GM18868 (cell line): ENCODE results near the gene ANKK1.

Experiments
- ATAC-seq: cut with Tn5 transposase; IDR thresholded peaks from one replicate; pipeline ENCODE4 v1.9.1; 2021; ENCODE audit warnings: mild to moderate bottlenecking, moderate library complexity; ENCODE audit not compliant: unreplicated experiment

The ANKK1 gene

GRCh38 chr11:113387605-113388211 is at the start of gene ANKK1:
TSS of gene ANKK1 (plus strand) at chr11:113387779. CDS start at chr11:113387885, 106 bp downstream.
- ATAC-seq: no peak

- ATAC-seq: no peak
These were observed 48.8 kb upstream of the ANKK1 start for GRCh38 chr11:113338730-113339129.

DNA sequence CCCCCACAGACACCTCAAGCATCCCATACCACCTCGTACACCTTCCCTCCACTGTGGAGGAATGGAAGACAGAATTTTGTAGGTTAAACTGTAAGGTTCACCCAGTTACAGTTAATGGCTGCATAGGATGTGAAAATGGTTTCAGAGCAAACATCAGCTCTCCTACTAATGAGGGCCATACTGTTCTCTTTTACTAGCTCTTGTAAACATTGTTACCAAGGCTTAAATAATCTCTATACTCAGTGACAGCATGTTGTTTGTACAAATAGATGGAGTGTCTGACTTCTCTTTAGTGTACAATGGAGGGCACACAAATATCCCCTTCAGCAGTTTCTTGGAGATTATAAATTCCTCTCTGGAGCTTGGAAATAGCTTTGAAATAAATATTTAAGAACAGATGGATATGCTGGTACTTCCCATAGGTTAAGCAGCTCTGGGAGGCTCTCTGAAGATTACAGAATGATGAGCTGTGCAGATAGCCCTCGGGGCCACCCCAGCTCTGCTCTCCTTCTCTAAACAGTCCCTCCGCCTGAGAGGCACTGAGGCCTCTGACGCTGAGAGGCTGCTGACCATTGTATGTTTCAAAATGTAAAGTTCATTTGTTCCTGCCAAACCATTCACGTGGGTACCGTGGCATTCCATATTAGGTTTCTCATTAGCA is 47.5 kb upstream of the ANKK1 start:
- no peak for ATAC-seq

- no peak for ATAC-seq
These were observed 46.0 kb upstream of the ANKK1 start for GRCh38 chr11:113341388-113342165.

GRCh38 chr11:113345978-113346377 is 41.6 kb upstream of the ANKK1 start:
- no peak for ATAC-seq

DNA sequence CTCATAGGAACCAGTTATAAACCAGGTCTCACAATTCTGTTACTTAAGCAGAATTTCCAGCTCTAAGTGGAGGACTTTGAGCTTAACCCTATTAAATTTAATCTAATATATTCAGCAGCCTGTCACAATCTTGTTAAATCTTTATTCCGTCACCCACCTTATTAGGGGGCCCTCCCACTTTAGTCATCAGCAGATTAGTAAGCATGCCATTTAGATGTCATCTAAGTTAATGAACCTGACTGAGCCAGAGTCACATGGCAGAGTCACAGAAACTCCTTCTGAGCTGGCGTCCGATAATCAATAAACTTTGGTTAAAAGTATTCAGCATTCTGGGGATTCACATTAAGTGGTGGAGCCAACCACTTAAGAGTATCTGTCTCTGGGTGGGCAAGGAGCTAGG is 38.1 kb upstream of the ANKK1 start:
- ATAC-seq: no peak

- no peak for ATAC-seq
These were observed 37.1 kb upstream of the ANKK1 start for GRCh38 chr11:113350336-113351067.

- no peak for ATAC-seq
These were observed 36.5 kb upstream of the ANKK1 start for GRCh38 chr11:113351068-113351450.

DNA sequence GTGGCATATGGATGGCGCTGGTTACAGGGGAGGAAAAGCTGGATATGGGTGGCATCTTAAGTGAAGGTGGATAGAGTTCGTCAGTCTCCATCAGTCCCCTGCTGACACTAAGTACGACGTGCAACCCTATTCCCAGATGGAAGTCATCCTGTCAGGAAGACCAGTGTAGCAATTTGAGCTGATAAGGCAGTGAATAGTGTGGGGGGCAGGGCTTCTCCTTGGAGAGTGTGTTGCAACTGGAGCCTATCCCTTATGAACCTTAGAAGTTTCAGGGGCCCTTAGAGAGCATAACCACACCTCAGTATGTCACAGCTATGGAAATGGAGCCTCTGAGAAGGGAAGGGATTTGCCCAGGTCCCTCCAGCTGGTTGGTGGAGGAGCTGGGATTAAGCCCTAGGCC is 36.1 kb upstream of the ANKK1 start:
- no peak for ATAC-seq

GRCh38 chr11:113356203-113356602 is 31.4 kb upstream of the ANKK1 start:
- ATAC-seq: no peak

GRCh38 chr11:113363406-113363805 is 24.2 kb upstream of the ANKK1 start:
- ATAC-seq: peak; percentile 42

- ATAC-seq: peak; percentile 90
These were observed 23.5 kb upstream of the ANKK1 start for GRCh38 chr11:113363996-113364641.

DNA sequence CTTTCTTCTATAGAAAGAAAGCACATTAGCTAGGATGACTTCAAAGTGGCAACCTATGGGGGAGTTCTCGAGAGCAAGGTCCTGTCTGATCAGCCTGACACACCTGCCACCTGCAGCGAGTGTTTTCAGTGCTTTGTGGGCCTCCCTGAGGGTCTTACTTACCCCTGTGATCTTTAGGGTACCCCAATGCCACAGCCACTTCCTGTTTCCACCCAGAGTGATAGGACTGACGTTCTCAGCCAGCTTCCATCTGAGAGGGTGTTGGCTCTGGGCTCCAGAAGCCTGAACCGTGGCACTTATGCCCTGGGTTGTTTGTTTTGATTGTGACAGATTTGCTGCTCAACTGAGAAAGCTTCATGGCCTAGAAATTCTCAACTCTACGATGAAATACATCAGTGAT is 21.7 kb upstream of the ANKK1 start:
- no peak for ATAC-seq

DNA sequence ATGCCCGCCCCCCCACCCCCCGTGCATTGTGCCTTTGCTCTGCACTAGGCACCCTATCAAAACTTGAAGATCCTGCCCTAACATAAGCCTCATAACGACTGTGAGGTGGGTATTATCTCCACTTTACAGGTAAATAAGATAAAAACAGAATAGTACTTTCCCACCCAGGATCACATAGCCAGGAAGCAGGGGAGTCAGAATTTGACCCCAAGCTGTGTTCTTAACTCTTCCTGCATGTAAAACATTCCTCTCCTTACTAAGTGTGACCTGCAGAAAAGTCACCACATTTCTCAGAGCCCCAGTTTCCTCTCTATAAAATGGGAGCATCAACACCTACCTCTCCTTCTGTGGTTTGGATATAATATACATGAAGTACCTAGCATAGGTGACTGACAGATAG is 18.2 kb upstream of the ANKK1 start:
- ATAC-seq: no peak

DNA sequence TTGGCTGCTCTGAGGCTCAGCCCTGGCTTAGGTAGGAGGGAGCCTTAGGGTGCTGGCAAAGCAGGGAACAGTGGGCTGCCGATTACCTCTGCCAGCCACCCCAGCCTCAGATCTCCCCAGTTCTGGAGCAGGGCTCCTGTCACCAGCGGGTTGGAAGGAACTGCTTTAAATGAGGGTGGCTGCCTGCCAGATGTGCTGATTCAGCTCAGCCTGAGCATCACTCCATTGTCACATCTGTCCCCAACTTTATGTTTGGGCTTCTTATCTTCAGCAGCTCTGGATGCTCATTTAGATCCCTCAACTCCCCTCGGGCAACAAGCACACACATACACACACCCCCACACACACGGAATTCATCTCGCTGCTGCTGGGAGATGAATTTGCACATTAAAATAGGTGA is 16.9 kb upstream of the ANKK1 start:
- ATAC-seq: no peak

DNA sequence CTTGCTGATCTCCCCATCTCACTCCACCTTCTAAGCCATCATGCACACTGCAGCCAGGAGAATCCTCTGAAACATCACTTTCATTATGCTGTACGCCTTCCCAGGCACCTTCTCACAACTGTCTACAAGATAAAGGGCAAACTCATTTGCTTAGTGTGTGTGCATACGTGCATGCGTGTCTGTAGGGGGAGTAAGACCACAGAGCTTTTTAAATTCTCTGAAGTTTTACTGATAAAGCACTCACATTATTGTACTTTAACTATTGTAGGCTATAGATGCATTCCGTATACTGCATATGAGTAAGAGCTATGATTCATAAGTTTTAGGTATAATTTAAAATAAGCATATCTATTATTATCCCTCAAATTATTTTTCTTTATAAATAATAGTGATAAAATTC is 15.3 kb upstream of the ANKK1 start:
- no peak for ATAC-seq

DNA sequence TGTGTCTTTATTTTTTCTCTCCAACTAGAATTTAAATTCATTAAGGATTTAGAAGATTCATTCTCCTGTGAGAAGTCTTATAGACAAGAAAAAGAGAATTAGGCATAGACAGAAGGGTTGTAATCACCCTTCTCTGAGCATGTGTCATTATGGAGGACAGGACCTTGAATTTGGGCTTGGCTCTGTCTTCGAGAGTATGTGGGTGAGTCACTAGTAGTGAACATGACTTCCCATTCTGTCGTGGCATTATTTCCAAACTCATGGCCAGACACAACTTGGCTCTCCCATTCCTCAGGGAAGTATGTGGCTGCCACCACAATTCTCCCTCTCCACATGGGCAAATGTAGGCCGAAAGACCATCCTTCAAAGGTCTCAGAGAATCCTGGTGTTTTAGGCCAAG is 14.3 kb upstream of the ANKK1 start:
- no peak for ATAC-seq

DNA sequence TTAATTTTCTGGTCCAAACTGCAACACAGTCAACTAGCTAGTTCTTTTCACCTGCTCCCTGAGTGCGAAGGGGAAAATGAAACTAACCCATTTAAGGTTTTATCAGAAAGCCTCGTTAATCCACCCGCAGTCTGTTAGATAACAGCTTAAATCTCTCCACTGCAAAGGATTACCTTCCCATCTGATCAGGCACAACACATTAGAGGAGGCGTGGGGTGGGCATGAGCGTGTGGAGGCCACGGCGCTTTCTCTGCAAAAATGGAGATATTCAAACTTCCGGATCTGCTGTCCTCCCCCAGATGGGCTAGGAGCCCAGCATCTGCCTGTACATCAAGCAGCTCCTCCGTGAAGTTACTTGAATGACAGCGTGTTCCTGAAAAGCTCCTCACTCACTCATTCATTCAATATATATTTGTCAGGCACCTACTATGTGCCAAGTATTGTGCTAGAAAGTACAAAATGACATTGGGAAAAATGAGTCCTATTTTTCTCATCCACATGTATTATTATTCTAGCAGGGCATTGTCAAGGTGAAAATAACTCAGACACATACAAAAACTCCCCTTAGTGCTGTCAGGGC is 13.5 kb upstream of the ANKK1 start:
- no peak for ATAC-seq

- no peak for ATAC-seq
These were observed 12.2 kb upstream of the ANKK1 start for GRCh38 chr11:113375402-113375801.

DNA sequence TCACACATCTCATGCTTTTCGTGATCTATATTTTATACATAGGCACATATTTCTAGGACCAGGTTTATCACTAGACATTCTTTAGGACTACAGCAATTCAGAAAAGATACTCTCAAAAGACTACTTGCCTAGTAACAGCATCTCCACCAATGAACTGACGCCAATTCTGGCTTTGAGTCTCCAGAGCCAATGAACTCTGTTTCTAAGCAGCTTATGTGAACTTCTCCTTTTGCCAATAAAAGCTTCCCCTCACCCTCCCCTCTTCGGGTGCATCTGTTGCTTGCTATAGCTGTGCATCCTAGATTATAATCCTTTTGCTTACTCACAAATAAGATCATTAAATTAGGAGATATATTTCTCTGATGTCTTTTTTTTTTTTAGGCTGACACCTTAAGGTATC is 11.4 kb upstream of the ANKK1 start:
- ATAC-seq: peak; percentile 90
